HG02852 (cell line): ENCODE measurements around the gene USP36.

ENCODE experiments used
- ATAC-seq: cut with Tn5 transposase; IDR thresholded peaks from one replicate; pipeline ENCODE4 v1.9.1; 2021; ENCODE audit warnings: mild to moderate bottlenecking, moderate library complexity; ENCODE audit not compliant: unreplicated experiment

Gene USP36

GRCh38 chr17:78818932-78819331 is 21.7 kb downstream of the USP36 start:
- no peak for ATAC-seq

- ATAC-seq, result no peak
Measured at GRCh38 chr17:78818152-78818846, 22.3 kb downstream of the USP36 start.

GRCh38 chr17:78817123-78817522 is 23.5 kb downstream of the USP36 start:
- ATAC-seq, result no peak

GRCh38 chr17:78815696-78816095 is 24.9 kb downstream of the USP36 start:
- no peak for ATAC-seq

GRCh38 chr17:78812855-78813254 is 27.8 kb downstream of the USP36 start:
- no peak for ATAC-seq

GRCh38 chr17:78808163-78808562 is 32.5 kb downstream of the USP36 start:
- ATAC-seq, result no peak

- ATAC-seq, result no peak
Measured at GRCh38 chr17:78806451-78806850, 34.2 kb downstream of the USP36 start.

- ATAC-seq, result no peak
Measured at GRCh38 chr17:78805301-78805700, 35.3 kb downstream of the USP36 start.

GRCh38 chr17:78804777-78805176 is 35.8 kb downstream of the USP36 start:
- ATAC-seq, result no peak

GRCh38 chr17:78803186-78803845 is 37.3 kb downstream of the USP36 start:
- no peak for ATAC-seq

GRCh38 chr17:78802459-78802858 is 38.2 kb downstream of the USP36 start:
- no peak for ATAC-seq

- no peak for ATAC-seq
Measured at GRCh38 chr17:78802008-78802407, 38.6 kb downstream of the USP36 start.

- no peak for ATAC-seq
Measured at GRCh38 chr17:78800132-78800931, 40.3 kb downstream of the USP36 start.

- ATAC-seq, result no peak
Measured at GRCh38 chr17:78798695-78799559, 41.7 kb downstream of the USP36 start.

- ATAC-seq, result no peak
Measured at GRCh38 chr17:78797691-78798585, 42.7 kb downstream of the USP36 start.

GRCh38 chr17:78797213-78797612 is 43.4 kb downstream of the USP36 start:
- ATAC-seq, result no peak

GRCh38 chr17:78796517-78796900 is 44.1 kb downstream of the USP36 start:
- ATAC-seq, result no peak

- ATAC-seq, result no peak
Measured at GRCh38 chr17:78795861-78796516, 44.6 kb downstream of the USP36 start.

GRCh38 chr17:78794864-78795640 is 45.6 kb downstream of the USP36 start:
- no peak for ATAC-seq
